ENCODE results near the gene CAP2. TPM values are rescaled to one million over a fixed set of nuclear protein-coding genes. Genes with fewer than 3 reads are reported as not detected.
"Not testable (repeated sequence)": the region's sequence is repeated elsewhere in the genome, so short reads cannot be mapped to it uniquely, and the experiment has no call there.

CAP2 gene
- total RNA-seq, 1 donor from 2014 or later, result 5.5 TPM

DNA sequence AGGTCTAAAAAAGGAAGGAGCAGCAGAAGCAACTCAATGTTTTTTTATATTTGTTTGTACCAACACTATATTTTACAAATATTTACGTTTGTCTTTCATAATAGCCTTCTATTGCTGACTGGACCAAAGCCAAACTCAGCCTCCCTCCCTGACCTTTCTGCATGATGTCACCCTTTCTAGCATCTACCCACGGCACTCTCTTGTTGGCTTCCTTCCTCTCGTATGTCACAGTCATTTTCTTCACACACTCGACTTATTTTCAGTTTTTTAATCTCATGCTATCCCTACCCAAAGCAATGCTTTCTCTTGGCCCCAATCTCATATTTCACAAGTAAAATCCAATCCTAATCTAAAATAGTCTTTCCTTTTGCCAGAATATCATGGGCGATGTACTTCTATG, 190.4 kb downstream of the CAP2 start:
- H3K4me3 ChIP-seq (ENCODE audit: low read depth, low read length), result no peak overlapping the region
- no peak for DNase-seq (ENCODE audit: low read depth)

DNA sequence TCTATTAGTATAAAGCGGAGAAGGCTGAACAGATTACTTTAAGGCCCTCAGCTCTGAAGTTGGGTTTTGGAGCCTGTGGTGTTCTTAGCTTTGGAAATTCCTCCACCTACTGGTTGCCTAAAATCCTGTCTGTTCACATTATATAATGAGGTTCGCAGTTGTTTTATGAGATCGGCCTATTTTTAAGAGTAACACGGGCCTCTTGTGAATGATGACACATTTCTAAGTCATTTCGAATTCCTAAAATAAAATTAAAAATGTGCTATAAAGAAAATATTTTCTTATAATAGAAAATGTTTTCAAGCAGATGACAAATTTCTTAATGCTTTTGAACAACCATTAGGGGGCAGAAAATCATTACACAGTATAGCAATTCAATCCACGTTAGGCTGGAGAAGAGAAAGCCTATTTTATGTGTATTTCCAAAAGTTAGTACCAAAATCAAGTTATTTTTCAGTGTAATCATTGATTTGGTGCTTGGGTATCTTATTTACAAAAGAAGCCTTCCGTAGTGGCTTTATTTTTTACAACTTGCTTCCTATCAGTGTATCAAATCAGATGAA, 190.9 kb downstream of the CAP2 start:
- TF ChIP-seq, protein P1, sequence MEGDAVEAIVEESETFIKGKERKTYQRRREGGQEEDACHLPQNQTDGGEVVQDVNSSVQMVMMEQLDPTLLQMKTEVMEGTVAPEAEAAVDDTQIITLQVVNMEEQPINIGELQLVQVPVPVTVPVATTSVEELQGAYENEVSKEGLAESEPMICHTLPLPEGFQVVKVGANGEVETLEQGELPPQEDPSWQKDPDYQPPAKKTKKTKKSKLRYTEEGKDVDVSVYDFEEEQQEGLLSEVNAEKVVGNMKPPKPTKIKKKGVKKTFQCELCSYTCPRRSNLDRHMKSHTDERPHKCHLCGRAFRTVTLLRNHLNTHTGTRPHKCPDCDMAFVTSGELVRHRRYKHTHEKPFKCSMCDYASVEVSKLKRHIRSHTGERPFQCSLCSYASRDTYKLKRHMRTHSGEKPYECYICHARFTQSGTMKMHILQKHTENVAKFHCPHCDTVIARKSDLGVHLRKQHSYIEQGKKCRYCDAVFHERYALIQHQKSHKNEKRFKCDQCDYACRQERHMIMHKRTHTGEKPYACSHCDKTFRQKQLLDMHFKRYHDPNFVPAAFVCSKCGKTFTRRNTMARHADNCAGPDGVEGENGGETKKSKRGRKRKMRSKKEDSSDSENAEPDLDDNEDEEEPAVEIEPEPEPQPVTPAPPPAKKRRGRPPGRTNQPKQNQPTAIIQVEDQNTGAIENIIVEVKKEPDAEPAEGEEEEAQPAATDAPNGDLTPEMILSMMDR (conservative IDR thresholded peaks at IDR 0.05; ENCODE audit: low read depth, low read length), result peak; percentile 89
- H3K4me3 ChIP-seq (ENCODE audit: low read depth, low read length), result peak overlapping the region; percentile 18
- peak; percentile 60 for DNase-seq (ENCODE audit: low read depth)

More for the DNA sequence above, 190.4 kb downstream of the CAP2 start:
- TF ChIP-seq, protein P1 (conservative IDR thresholded peaks at IDR 0.05; ENCODE audit: low read depth, low read length), result no peak

DNA sequence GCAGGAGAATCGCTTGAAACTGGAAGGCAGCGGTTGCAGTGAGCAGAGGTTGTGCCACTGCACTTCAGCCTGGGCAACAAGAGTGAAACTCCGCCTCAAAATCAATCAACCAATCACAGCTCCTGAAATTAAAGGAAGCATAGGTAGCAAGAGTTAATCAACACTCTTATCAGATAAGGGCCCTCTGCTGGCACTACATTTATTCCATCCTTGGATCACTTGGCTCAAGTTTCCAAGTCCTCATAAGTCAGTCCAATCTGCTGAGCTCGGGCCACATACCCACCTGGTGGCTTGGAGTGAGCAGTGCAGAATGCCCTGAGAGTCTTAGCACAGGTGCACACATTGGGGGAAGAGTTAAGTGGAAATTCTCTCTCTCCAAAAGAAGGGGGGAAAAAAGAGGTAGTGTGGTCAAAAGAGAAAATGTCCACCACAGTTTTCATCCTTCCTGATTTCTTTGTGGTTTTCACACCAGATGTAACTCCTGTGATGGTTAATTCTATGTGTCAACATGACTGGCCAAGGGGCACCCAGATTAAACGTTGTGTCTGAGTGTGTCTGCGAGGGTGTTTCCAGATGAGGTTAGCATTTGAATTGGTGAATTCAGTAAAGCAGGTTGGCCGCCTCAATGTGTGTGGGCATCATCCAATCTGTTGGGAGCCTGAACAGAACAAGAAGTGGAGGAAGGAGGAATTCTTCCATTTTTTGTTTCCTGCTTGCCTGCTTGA, 192.5 kb downstream of the CAP2 start:
- no peak for DNase-seq (ENCODE audit: low read depth)
- TF ChIP-seq, protein P1 (conservative IDR thresholded peaks at IDR 0.05; ENCODE audit: low read depth, low read length), result peak; percentile 50
- no peak overlapping the region for H3K4me3 ChIP-seq (ENCODE audit: low read depth, low read length)

DNA sequence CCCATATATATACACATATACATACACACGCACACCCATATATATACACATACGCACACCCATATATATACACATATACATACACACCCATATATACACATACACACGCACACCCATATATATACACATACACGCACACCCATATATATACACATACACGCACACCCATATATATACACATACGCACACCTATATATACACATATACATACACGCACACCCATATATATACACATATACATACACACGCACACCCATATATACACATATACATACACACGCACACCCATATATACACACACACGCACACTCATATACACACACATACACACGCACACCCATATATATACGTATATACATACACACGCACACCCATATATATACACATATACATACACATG, 193.2 kb downstream of the CAP2 start:
- DNase-seq (ENCODE audit: low read depth), result not testable (repeated sequence)

DNA sequence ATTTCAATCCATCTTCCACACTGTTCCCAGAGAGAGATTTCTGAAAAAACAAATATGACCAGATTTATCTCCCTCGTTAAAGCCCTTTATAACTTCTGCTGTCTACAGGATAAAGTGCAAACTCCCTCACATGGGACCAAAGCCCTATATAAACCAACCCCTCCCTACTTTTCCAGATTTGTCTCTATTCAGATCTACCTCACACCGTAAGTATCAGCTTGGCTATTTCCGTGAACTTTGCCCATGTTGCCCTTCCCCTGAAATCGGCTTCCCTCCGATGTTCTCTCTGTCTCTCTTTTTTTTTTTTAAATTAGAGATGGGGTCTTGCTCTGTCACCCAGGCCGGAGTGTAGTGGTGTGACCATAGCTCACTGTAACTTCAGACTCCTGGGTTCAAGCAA, 194.6 kb downstream of the CAP2 start:
- no peak for DNase-seq (ENCODE audit: low read depth)
- TF ChIP-seq, protein P1 (conservative IDR thresholded peaks at IDR 0.05; ENCODE audit: low read depth, low read length), result no peak

More for the DNA sequence above, 193.2 kb downstream of the CAP2 start:
- not testable (repeated sequence) for H3K4me3 ChIP-seq (ENCODE audit: low read depth, low read length)

DNA sequence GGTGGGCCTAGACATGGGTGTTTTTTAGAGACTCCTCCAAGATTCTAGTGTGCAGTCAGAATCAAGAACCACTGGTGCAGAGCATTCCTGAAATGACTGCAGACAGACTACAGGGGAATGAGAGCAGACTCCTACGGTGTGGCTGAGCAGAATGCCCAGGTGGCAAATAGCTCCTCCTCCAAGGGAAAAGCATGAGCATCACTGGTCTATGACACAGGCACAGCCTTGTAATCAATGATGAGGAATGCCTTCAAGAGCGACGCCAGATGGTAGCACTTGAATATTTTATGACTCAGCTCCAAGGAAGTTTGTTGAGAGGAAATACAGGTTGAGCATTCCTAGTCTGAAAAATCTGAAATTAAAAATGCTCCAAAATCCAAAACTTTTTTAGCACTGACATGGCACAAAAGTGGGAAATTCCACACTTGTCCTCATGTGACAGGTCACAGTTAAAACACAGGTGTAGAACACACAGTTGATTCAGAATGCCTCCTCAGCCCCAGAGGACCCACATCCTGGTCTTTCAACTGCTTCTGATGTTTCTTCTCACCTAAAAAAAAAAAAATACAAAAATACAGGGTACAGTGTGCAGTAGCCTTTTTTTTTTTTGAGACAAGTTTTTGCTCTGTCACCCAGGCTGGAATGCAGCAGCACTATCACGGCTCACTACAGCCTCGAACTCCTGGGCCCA, 196.2 kb downstream of the CAP2 start:
- peak; percentile 82 for DNase-seq (ENCODE audit: low read depth)
- H3K4me3 ChIP-seq (ENCODE audit: low read depth, low read length), result no peak overlapping the region
- TF ChIP-seq, protein P1 (conservative IDR thresholded peaks at IDR 0.05; ENCODE audit: low read depth, low read length), result peak; percentile 34

More for the DNA sequence above, 194.6 kb downstream of the CAP2 start:
- H3K4me3 ChIP-seq (ENCODE audit: low read depth, low read length), result no peak overlapping the region

DNA sequence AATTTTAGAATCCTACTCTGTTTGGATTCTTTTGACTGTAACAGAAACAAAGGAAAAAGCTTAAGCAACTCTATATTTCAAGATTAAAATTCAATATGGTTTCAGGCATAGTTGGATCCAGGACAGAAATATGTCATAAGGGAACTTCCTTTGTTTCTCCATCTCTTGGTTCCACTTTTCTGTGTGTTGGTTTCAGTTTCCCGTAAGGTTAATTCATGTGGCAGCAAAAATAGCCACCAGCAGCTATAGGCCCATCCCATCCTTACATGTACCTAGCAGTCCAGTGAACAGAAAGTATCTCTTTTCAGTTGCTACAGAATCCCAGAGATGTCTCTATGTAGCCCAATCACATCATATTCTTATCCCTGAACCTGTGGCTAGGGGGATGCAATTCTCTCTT, 197.9 kb downstream of the CAP2 start:
- DNase-seq (ENCODE audit: low read depth), result no peak
- TF ChIP-seq, protein P1 (conservative IDR thresholded peaks at IDR 0.05; ENCODE audit: low read depth, low read length), result no peak
- H3K4me3 ChIP-seq (ENCODE audit: low read depth, low read length), result no peak overlapping the region

Measured in epithelial cell of proximal tubule (primary cell).